AG09319 (cell line): ENCODE measurements around the gene PDE6D.

ENCODE experiments used
- DNase-seq: peaks from one replicate; pipeline ENCODE4 v3.0.0-alpha.2; 2010; ENCODE audit warnings: low read depth; ENCODE audit errors: extremely low read depth
- CTCF ChIP-seq: IDR thresholded peaks from 2 replicates; pipeline ENCODE4 v1.5.1; 2011; ENCODE audit warnings: low read depth, mild to moderate bottlenecking, inconsistent platforms, low read length, moderate library complexity

The PDE6D gene

GRCh38 chr2:231786177-231786916 is 5.3 kb upstream of the PDE6D start, which contains the start of gene COPS7B:
COPS7B (plus strand) TSS chr2:231786445; CDS start chr2:231788571, 2,126 bp downstream.
- peak; percentile 54 for TF ChIP-seq CTCF
- no peak for DNase-seq

GRCh38 chr2:231785822-231786176 is 4.7 kb upstream of the PDE6D start:
- TF ChIP-seq CTCF: no peak
- DNase-seq: no peak

DNA sequence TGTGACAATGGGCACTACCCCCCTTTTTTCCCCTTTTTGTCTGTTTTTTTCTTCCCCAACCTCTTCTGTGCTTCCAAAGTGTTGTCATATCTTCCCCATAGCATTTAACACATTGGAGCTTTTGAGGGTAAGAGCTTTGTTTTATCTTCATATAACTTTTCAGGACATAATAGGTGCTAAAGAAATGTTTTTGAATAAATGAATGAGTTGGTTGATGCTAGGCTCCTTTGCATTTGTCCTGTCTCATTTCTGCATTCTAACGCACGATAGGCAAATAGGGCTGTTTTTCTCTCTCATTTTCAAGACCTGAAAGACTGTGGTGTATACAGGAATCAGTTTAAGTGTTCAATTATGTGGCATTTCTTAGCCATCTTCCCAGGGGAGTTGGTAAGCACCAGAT is 4.3 kb upstream of the PDE6D start:
- TF ChIP-seq CTCF: no peak
- DNase-seq: no peak

- TF ChIP-seq CTCF: no peak
- no peak for DNase-seq
Observed at GRCh38 chr2:231781798-231782726, 980 bp upstream of the PDE6D start.

DNA sequence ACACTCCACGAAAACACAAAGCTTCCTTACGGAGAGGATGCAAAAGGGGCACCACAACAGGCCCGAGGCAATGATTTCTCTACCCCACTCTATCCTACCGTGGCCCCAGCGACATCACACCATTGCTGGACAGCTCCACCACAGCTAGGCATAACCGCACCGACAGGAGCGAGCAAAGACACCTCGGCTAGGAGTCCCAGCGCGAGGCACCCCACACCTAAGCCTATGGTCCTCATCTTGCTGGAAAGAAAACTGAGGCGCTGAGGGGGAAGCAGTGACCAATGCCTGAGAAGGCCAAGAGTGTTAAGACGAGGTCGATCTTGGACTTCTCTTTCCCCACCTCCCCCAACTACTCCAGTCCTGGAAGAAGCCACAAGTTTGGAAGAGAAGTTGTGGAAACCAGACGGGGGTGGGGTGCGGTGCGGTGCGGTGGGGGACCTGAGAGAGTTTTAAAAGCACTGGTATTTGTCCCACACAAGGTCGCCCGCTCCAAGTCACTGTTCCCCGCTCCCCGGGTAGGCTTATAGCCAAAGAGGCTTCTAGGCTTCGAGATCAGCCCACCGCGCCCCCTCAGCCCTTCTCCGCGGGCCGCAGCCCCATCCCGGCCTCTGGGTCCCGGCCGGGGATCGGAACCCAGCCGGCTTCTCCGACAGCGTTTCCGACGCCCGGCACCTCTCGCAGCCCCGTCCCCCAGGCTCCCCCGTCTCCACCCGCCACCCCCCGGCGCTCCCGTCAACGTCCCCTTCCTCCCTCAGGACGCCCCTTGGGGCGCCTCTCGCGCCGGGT is 766 bp downstream of the PDE6D start:
- DNase-seq: no peak
- TF ChIP-seq CTCF: no peak

GRCh38 chr2:231769170-231770136 is 11.6 kb downstream of the PDE6D start:
- DNase-seq: no peak
- no peak for TF ChIP-seq CTCF
